CD14-positive monocyte (primary cell): Measurements from ENCODE around the gene AFG3L2. TPM values are rescaled to one million over a fixed set of nuclear protein-coding genes. Genes with fewer than 3 reads are reported as not detected.
"Not testable (repeated sequence)": the region's sequence is repeated elsewhere in the genome, so short reads cannot be mapped to it uniquely, and the experiment has no call there.

Experiments used
- DNase-seq, 3 donors: peaks; one replicate each; pipeline ENCODE4 v3.0.0-alpha.2; 2011 to 2022
- H2AFZ ChIP-seq: 2 replicates; pipeline ENCODE4 v1.6.0; 2012; ENCODE audit warnings: mild to moderate bottlenecking, low read depth, low read length, inconsistent platforms; ENCODE audit not compliant: insufficient read depth, poor library complexity, severe bottlenecking
- H3K27ac ChIP-seq, 2 donors: 1 replicate in 1 of 2; 2 replicates in 1 of 2; pipeline ENCODE4 v1.5.1; 2012 to 2013; ENCODE audit warnings: low read length in 2 of 2, control low read depth in 1 of 2, inconsistent platforms in 1 of 2, low read depth in 1 of 2, mild to moderate bottlenecking in 1 of 2
- H3K27me3 ChIP-seq, 2 donors: one replicate each; pipeline versions ENCODE4 v1.6.0 to v1.6.1; 2011 to 2013; ENCODE audit warnings: low read length in 2 of 2; ENCODE audit not compliant: control insufficient read depth in 2 of 2, insufficient read depth in 2 of 2
- H3K36me3 ChIP-seq, 2 donors: replicated peaks in 1 of 2; 1 replicate in 1 of 2; 2 replicates in 1 of 2; pipeline versions ENCODE4 v1.5.1 to v1.6.1; 2012 to 2013; ENCODE audit warnings: low read length in 2 of 2, control low read depth in 1 of 2, inconsistent platforms in 1 of 2, mild to moderate bottlenecking in 1 of 2; ENCODE audit not compliant: insufficient read depth in 2 of 2, control insufficient read depth in 1 of 2
- H3K4me1 ChIP-seq, 2 donors: 1 replicate in 1 of 2; 2 replicates in 1 of 2; pipeline versions ENCODE4 v1.5.1 to v1.6.1; 2012 to 2013; ENCODE audit warnings: low read length in 2 of 2, control low read depth in 1 of 2, inconsistent platforms in 1 of 2, mild to moderate bottlenecking in 1 of 2, moderate library complexity in 1 of 2; ENCODE audit not compliant: insufficient read depth in 2 of 2, control insufficient read depth in 1 of 2
- H3K4me2 ChIP-seq: replicated peaks from 2 replicates; pipeline ENCODE3; 2012; ENCODE audit warnings: low read length, moderate library complexity, mild to moderate bottlenecking; ENCODE audit not compliant: poor library complexity, severe bottlenecking; ENCODE audit errors: extremely low read depth
- H3K4me3 ChIP-seq, 3 experiments: fragments of 200-600 bp in 1 of 3; sonication (generic) in 1 of 3; replicated peaks in 1 of 3; 1 replicate in 2 of 3; 2 replicates in 1 of 3; pipeline ENCODE4 v1.5.1; 2011 to 2013; ENCODE audit warnings: low read length in 3 of 3, mild to moderate bottlenecking in 3 of 3, control low read depth in 2 of 3, low read depth in 2 of 3, inconsistent platforms in 1 of 3, moderate library complexity in 1 of 3
- H3K79me2 ChIP-seq: 2 replicates; pipeline ENCODE4 v1.6.0; 2012; ENCODE audit warnings: mild to moderate bottlenecking, control low read depth, inconsistent platforms, low read length, moderate library complexity; ENCODE audit not compliant: insufficient read depth
- H3K9ac ChIP-seq: 2 replicates; pipeline ENCODE4 v1.6.0; 2017; ENCODE audit warnings: low read length, mild to moderate bottlenecking; ENCODE audit not compliant: insufficient read depth, poor library complexity, severe bottlenecking
- H3K9me3 ChIP-seq, 2 donors: replicated peaks in 1 of 2; 1 replicate in 1 of 2; 2 replicates in 1 of 2; pipeline versions ENCODE4 v1.5.1 to v1.6.1; 2012 to 2013; ENCODE audit warnings: low read length in 2 of 2, control low read depth in 1 of 2; ENCODE audit not compliant: control insufficient read depth in 1 of 2, insufficient read depth in 1 of 2
- H4K20me1 ChIP-seq: 2 replicates; pipeline ENCODE4 v1.6.0; 2012; ENCODE audit warnings: mild to moderate bottlenecking, low read length, control low read depth, moderate library complexity; ENCODE audit not compliant: insufficient read depth
- H3K27ac Mint-ChIP-seq, 7 donors: one replicate each; pipeline ENCODE4 v1.8.0; 2020; ENCODE audit warnings: mild to moderate bottlenecking in 7 of 7, mixed read lengths in 7 of 7, moderate library complexity in 6 of 7, inconsistent platforms in 2 of 7
- H3K27me3 Mint-ChIP-seq, 3 donors: one replicate each; pipeline ENCODE4 v1.8.0; 2021 to 2022; ENCODE audit warnings: low read depth in 3 of 3, mild to moderate bottlenecking in 3 of 3, mixed read lengths in 3 of 3, moderate library complexity in 3 of 3, inconsistent platforms in 1 of 3
- H3K36me3 Mint-ChIP-seq, 2 donors: one replicate each; pipeline ENCODE4 v1.8.0; 2020; ENCODE audit warnings: mixed read lengths in 2 of 2, inconsistent platforms in 1 of 2, mild to moderate bottlenecking in 1 of 2
- H3K4me1 Mint-ChIP-seq: one replicate; pipeline ENCODE4 v1.8.0; 2020; ENCODE audit warnings: mild to moderate bottlenecking, mixed read lengths
- H3K4me3 Mint-ChIP-seq, 2 donors: one replicate each; pipeline ENCODE4 v1.8.0; 2020; ENCODE audit warnings: mild to moderate bottlenecking in 2 of 2, mixed read lengths in 2 of 2, moderate library complexity in 1 of 2
- H3K9me3 Mint-ChIP-seq, 7 donors: one replicate each; pipeline ENCODE4 v1.8.0; 2020 to 2022; ENCODE audit warnings: mixed read lengths in 7 of 7, mild to moderate bottlenecking in 6 of 7, moderate library complexity in 6 of 7, inconsistent platforms in 2 of 7
- WGBS: methylation state at CpG from one replicate; pipeline ENCODE4 v1.1.5; 2013; ENCODE audit warnings: missing lambda C conversion rate; ENCODE audit not compliant: insufficient coverage; 5-methylcytosine and 5-hydroxymethylcytosine counted together
- intact Hi-C, 2 donors: fragments of 100-400 bp; cut with micrococcal nuclease; formaldehyde crosslinking; loops; one replicate each; pipeline versions ENCODE4 v1.15.0 to v1.15.1; 2023
- polyA plus RNA-seq, 3 donors: library from polyadenylated mRNA; depleted of rRNA in 1 of 3; unstranded in 2 of 3; stranded (reverse) in 1 of 3; fragments of 300-500 nt in 2 of 3; fragments of >200 nt in 1 of 3; fragmentation: Illumina TruSeq in 2 of 3; gene quantifications; 1 replicate in 2 of 3; 2 replicates in 1 of 3; pipeline ENCODE4 v1.2.3, GENCODE V29; 2012 to 2021
- TF ChIP-seq, protein P1 (sequence below): fragments of 200-600 bp; IDR thresholded peaks from one replicate; pipeline ENCODE4 v1.8.0; 2022; ENCODE audit warnings: antibody characterized with exemption, mild to moderate bottlenecking

AFG3L2 gene
- polyA plus RNA-seq, 3 donors: 13.9 to 15.5 (median 13.9) TPM

DNA sequence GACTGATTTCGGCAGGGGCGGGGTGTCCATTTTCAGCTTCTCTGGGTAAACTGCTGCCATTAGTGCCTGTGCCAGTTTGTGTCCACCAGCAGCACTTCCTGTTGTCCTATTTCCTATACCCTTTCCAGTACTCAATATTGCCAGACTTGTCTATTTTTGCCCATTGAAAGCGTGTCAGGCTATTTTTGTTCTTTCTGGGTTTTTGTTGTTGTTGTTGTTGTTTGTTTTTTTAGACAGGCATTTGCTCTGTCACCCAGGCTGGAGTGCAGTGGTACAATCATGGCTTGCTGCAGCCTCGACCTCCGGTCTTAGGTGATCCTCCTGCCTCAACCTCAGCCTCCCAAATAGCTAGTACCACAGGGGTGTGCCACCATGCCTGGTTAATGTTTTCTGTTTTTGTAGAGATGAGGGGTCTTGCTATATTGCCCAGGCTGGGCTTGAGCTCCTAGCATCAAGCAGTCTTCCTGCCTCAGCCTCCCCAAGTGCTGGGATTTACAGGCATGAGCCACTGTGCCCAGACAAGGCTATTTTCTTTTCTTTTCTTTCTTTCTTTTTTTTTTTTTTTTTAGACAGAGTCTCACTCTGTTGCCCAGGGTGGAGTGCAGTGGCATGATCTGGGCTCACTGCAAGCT is 39.2 kb upstream of the AFG3L2 start:
- no peaks in the 10 kb centered on the region for H3K9me3 ChIP-seq
- no peaks in the 10 kb centered on the region for H3K79me2 ChIP-seq
- H3K9ac ChIP-seq: no peak overlapping the region
- no peak overlapping the region for H3K4me3 Mint-ChIP-seq
- no peaks in the 10 kb centered on the region for H3K36me3 Mint-ChIP-seq
- H3K4me3 ChIP-seq: no peak overlapping the region
- H3K27me3 ChIP-seq: no peaks in the 10 kb centered on the region
- DNase-seq: no peak
- H3K27ac Mint-ChIP-seq: peak overlapping the region in 1 of 7 donors; percentile 58
- TF ChIP-seq, protein P1, sequence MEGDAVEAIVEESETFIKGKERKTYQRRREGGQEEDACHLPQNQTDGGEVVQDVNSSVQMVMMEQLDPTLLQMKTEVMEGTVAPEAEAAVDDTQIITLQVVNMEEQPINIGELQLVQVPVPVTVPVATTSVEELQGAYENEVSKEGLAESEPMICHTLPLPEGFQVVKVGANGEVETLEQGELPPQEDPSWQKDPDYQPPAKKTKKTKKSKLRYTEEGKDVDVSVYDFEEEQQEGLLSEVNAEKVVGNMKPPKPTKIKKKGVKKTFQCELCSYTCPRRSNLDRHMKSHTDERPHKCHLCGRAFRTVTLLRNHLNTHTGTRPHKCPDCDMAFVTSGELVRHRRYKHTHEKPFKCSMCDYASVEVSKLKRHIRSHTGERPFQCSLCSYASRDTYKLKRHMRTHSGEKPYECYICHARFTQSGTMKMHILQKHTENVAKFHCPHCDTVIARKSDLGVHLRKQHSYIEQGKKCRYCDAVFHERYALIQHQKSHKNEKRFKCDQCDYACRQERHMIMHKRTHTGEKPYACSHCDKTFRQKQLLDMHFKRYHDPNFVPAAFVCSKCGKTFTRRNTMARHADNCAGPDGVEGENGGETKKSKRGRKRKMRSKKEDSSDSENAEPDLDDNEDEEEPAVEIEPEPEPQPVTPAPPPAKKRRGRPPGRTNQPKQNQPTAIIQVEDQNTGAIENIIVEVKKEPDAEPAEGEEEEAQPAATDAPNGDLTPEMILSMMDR: no peak
- intact Hi-C loops: no loop called here
- peaks cover 17% of the 10 kb centered on the region for H3K4me1 Mint-ChIP-seq
- H3K27ac ChIP-seq: no peak overlapping the region
- H2AFZ ChIP-seq: no peak overlapping the region
- H3K27me3 Mint-ChIP-seq: peaks cover 0 to 13% (median 5%) of the 10 kb centered on the region in 3 donors
- H4K20me1 ChIP-seq: no peaks in the 10 kb centered on the region
- H3K4me1 ChIP-seq: peaks cover 14% of the 10 kb centered on the region in 2 donors
- no peaks in the 10 kb centered on the region for H3K9me3 Mint-ChIP-seq
- H3K4me2 ChIP-seq: no peak overlapping the region
- no peaks in the 10 kb centered on the region for H3K36me3 ChIP-seq
- 100% methylated on average over 2 of the region's 5 CpGs for WGBS

DNA sequence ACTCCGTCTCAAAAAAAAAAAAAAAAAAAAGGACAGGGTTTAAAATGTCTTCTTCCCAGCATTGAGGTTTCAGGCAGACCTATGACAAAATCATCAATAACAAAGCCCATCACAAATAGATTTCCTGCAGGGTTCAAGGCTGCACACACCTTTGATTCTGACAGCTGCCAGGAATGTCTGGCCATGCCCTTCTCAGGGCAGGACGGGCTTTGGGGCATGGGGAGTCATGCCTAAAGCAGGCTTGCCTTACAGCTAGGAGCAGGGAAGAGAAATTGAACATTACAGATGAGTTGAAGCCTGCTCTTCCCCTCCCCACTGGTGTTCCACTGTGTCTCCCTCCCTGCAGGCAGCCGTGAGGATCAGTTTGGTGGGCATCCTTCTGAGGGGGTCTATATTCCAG is 34.4 kb upstream of the AFG3L2 start:
- H3K79me2 ChIP-seq: no peaks in the 10 kb centered on the region
- H3K9me3 Mint-ChIP-seq: no peaks in the 10 kb centered on the region
- H3K27me3 Mint-ChIP-seq: peaks cover 11 to 22% (median 17%) of the 10 kb centered on the region in 3 donors
- no peaks in the 10 kb centered on the region for H4K20me1 ChIP-seq
- H3K4me3 ChIP-seq: no peak overlapping the region
- H3K4me1 ChIP-seq: peaks cover 14 to 18% of the 10 kb centered on the region in 2 donors
- H3K27ac Mint-ChIP-seq: no peak overlapping the region
- intact Hi-C loops: no loop called here
- DNase-seq: no peak
- H3K27me3 ChIP-seq: peaks cover 3 to 11% of the 10 kb centered on the region in 2 donors
- peaks cover 0 to 2% of the 10 kb centered on the region in 2 donors for H3K36me3 Mint-ChIP-seq
- H3K9me3 ChIP-seq: no peaks in the 10 kb centered on the region
- H3K4me3 Mint-ChIP-seq: no peak overlapping the region
- no peak overlapping the region for H2AFZ ChIP-seq
- H3K9ac ChIP-seq: no peak overlapping the region
- H3K4me1 Mint-ChIP-seq: peaks cover 20% of the 10 kb centered on the region
- no peak overlapping the region for H3K4me2 ChIP-seq
- H3K36me3 ChIP-seq: no peaks in the 10 kb centered on the region
- H3K27ac ChIP-seq: no peak overlapping the region
- WGBS: no CpG with 5 or more reads among the region's 3 CpGs
- TF ChIP-seq, protein P1: no peak

DNA sequence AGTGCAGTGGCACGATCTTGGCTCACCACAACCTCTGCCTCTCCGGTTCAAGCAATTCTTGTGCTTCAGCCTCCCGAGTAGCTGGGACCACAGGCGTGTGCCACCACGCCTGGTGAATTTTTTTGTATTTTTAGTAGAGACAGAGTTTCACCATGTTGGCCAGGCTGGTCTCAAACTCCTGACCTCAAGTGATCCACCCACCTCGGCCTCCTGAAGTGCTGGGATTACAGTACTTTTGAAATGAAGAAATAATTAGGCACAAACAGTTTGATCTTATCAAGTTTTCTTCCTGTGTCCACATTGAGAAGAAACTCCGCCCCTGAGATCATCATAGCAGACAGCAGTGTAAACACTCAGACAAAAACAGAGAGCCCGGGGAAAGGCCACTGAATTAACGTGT is 33.7 kb upstream of the AFG3L2 start:
- Mint-ChIP-seq H3K27me3 (peaks cover 17 to 28% (median 23%) of the 10 kb centered on the region in 3 donors), H3K4me1 (peaks cover 21% of the 10 kb centered on the region)
- H3K4me3 ChIP-seq, H3K27ac ChIP-seq, H3K36me3 Mint-ChIP-seq, H3K9ac ChIP-seq, H3K9me3 Mint-ChIP-seq, H3K9me3 ChIP-seq, H3K36me3 ChIP-seq, H3K79me2 ChIP-seq, H2AFZ ChIP-seq, H3K4me2 ChIP-seq, H4K20me1 ChIP-seq, H3K27ac Mint-ChIP-seq, DNase-seq, intact Hi-C loops, H3K4me3 Mint-ChIP-seq: not testable (repeated sequence)
- peaks cover 14 to 18% of the 10 kb centered on the region in 2 donors for H3K4me1 ChIP-seq
- WGBS: 100% methylated on average over 1 of the region's 9 CpGs
- H3K27me3 ChIP-seq: peaks cover 9 to 18% of the 10 kb centered on the region in 2 donors
